GM18867 (cell line): ENCODE results near the gene PYURF.

Experiments
- ATAC-seq: cut with Tn5 transposase; IDR thresholded peaks from one replicate; pipeline ENCODE4 v1.9.1; 2021; ENCODE audit warnings: mild to moderate bottlenecking, moderate library complexity; ENCODE audit not compliant: unreplicated experiment

PYURF gene

GRCh38 chr4:88514557-88515511 is 8.7 kb downstream of the PYURF start:
- ATAC-seq, result no peak

GRCh38 chr4:88511236-88511635 is 12.3 kb downstream of the PYURF start:
- ATAC-seq, result no peak

- no peak for ATAC-seq
Observed at GRCh38 chr4:88503344-88503743, 20.2 kb downstream of the PYURF start.

- ATAC-seq, result no peak
Observed at GRCh38 chr4:88497859-88498409, 25.6 kb downstream of the PYURF start.

- ATAC-seq, result no peak
Observed at GRCh38 chr4:88489100-88489761, 34.3 kb downstream of the PYURF start.

- no peak for ATAC-seq
Observed at GRCh38 chr4:88481537-88481936, 42.0 kb downstream of the PYURF start.

- ATAC-seq, result no peak
Observed at GRCh38 chr4:88478247-88478646, 45.3 kb downstream of the PYURF start.

- no peak for ATAC-seq
Observed at GRCh38 chr4:88477229-88477860, 46.2 kb downstream of the PYURF start.
